HCT116 (cell line): ENCODE data around the gene UBTF.

Experiments used
- EZH2 ChIP-seq: fragments of 200-600 bp; sonication (generic); IDR thresholded peaks from 2 replicates; pipeline ENCODE4 v1.6.1; 2017; ENCODE audit warnings: antibody characterized with exemption, mixed run types
- TF ChIP-seq, protein P1 (sequence below), 3 experiments: fragments of 200-600 bp in 1 of 3; sonication (generic) in 1 of 3; IDR thresholded peaks in 2 of 3; conservative IDR thresholded peaks in 1 of 3; 2 replicates each; pipeline ENCODE4 v1.5.1; 2012 to 2017; ENCODE audit warnings: low read depth in 2 of 3, low read length in 2 of 3, antibody characterized with exemption in 1 of 3, borderline replicate concordance in 1 of 3, control low read depth in 1 of 3, mild to moderate bottlenecking in 1 of 3, mixed read lengths in 1 of 3, mixed run types in 1 of 3, moderate library complexity in 1 of 3; ENCODE audit not compliant: insufficient read depth in 1 of 3

DNA sequence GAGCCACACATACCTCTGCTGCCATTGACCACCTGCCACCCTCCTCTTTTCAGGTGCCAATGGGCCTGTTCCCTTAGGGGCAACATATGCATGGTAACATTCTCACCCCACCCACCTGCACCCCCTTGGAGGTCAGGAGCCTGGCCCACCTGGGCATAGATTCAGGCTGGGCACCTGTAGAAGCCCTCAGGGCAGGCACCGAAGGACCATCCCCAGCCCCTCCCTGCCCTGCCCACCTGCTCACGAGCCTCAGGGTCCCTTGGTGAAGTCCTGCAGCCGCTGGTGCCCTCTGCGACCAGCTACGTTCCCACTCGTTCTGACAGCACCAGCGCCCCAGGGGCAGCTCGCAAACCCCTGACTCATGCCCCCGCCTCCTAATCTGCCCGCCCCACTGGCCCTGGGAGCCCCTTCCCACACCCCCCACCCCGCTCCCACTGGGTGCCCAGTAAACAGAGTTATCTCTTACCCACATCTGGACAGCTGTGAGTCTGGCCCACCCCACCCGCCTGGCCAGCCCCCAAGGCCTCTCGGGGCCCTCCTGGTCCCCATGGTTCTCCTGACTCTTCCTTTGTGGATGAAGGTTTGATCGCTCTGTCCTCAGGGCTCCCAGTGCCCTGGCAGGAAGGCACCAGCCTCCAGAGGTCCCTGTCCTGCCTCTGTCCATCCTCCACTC is 48.5 kb upstream of the UBTF start, which contains the start of gene SLC4A1:
- TF ChIP-seq, protein P1, sequence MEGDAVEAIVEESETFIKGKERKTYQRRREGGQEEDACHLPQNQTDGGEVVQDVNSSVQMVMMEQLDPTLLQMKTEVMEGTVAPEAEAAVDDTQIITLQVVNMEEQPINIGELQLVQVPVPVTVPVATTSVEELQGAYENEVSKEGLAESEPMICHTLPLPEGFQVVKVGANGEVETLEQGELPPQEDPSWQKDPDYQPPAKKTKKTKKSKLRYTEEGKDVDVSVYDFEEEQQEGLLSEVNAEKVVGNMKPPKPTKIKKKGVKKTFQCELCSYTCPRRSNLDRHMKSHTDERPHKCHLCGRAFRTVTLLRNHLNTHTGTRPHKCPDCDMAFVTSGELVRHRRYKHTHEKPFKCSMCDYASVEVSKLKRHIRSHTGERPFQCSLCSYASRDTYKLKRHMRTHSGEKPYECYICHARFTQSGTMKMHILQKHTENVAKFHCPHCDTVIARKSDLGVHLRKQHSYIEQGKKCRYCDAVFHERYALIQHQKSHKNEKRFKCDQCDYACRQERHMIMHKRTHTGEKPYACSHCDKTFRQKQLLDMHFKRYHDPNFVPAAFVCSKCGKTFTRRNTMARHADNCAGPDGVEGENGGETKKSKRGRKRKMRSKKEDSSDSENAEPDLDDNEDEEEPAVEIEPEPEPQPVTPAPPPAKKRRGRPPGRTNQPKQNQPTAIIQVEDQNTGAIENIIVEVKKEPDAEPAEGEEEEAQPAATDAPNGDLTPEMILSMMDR (IDR thresholded peaks at IDR 0.05 in 2 of 3, conservative IDR thresholded peaks at IDR 0.05 in 1 of 3; ENCODE audit: borderline replicate concordance in 1 of 3, insufficient read depth in 1 of 3, low read depth in 2 of 3, low read length in 2 of 3), result no peak
- no peak for TF ChIP-seq EZH2
